NT2/D1 (cell line): Measurements from ENCODE around the gene FLRT2.

Source experiments
- DNase-seq: peaks from one replicate; pipeline ENCODE4 v3.0.0-alpha.2; 2011; ENCODE audit warnings: low read depth, low spot score
- H3K27me3 ChIP-seq: 2 replicates; pipeline ENCODE4 v1.6.0; 2011; ENCODE audit warnings: mild to moderate bottlenecking; ENCODE audit not compliant: insufficient read length, insufficient read depth
- H3K36me3 ChIP-seq: 2 replicates; pipeline ENCODE4 v1.6.1; 2011; ENCODE audit warnings: mild to moderate bottlenecking, low read length, mixed read lengths; ENCODE audit not compliant: insufficient read depth, insufficient read length
- H3K4me1 ChIP-seq: 2 replicates; pipeline ENCODE4 v1.5.1; 2011; ENCODE audit not compliant: insufficient read depth, insufficient read length
- H3K4me3 ChIP-seq: 2 replicates; pipeline ENCODE4 v1.5.1; 2011; ENCODE audit warnings: low read depth; ENCODE audit not compliant: insufficient read length
- H3K9ac ChIP-seq: 2 replicates; pipeline ENCODE4 v1.6.0; 2011; ENCODE audit warnings: low read depth; ENCODE audit not compliant: insufficient read length
- H3K9me3 ChIP-seq: 2 replicates; pipeline ENCODE4 v1.5.1; 2011; ENCODE audit warnings: mild to moderate bottlenecking, low read length; ENCODE audit not compliant: insufficient read depth
- SUZ12 ChIP-seq: IDR thresholded peaks from 2 replicates; pipeline ENCODE4 v1.6.1; 2011; ENCODE audit not compliant: insufficient read length, insufficient read depth; ENCODE audit errors: extremely low read depth
- YY1 ChIP-seq: IDR thresholded peaks from 2 replicates; pipeline ENCODE4 v1.6.1; 2011; ENCODE audit not compliant: insufficient read length, insufficient read depth
- ZNF274 ChIP-seq: IDR thresholded peaks from 2 replicates; pipeline ENCODE4 v1.6.1; 2011; ENCODE audit warnings: mild to moderate bottlenecking, low read depth, low read length

Gene FLRT2

DNA sequence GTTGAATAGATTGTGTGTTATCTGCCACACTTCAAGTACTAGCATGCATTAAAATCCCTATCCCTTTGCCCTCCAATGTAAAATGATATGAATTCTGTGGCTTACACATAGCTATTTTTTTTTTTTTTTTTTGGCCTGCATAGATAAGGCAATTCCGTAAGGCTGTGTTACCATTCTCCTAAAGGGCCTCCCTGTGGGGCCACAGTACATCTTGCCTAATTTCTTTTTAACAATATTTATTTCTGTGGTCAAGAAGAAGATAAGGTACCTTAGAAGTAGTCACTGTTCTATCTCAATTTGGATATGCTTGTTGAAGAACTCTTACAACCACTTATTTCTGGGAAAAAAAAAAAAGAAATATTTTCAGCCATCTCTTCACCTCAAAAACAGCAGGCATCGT lies 19.8 kb downstream of the FLRT2 start:
- TF ChIP-seq SUZ12 (no peak), ZNF274 (no peak), YY1 (no peak)
- Histone ChIP-seq H3K4me3 (no peak overlapping the region), H3K36me3 (peaks cover 26% of the 10 kb centered on the region), H3K9ac (no peak overlapping the region), H3K4me1 (no peaks in the 10 kb centered on the region), H3K27me3 (no peaks in the 10 kb centered on the region), H3K9me3 (peaks cover 5% of the 10 kb centered on the region; the same call in 1 of the 2 replicates)
- DNase-seq = no peak

GRCh38 chr14:85554106-85554505 lies 24.2 kb downstream of the FLRT2 start:
- Histone ChIP-seq H3K9me3 (no peaks in the 10 kb centered on the region), H3K36me3 (peaks cover 19% of the 10 kb centered on the region), H3K4me1 (no peaks in the 10 kb centered on the region), H3K27me3 (no peaks in the 10 kb centered on the region), H3K4me3 (no peak overlapping the region), H3K9ac (no peak overlapping the region)
- no peak for TF ChIP-seq SUZ12
- TF ChIP-seq ZNF274 = no peak
- no peak for TF ChIP-seq YY1
- DNase-seq = no peak

DNA sequence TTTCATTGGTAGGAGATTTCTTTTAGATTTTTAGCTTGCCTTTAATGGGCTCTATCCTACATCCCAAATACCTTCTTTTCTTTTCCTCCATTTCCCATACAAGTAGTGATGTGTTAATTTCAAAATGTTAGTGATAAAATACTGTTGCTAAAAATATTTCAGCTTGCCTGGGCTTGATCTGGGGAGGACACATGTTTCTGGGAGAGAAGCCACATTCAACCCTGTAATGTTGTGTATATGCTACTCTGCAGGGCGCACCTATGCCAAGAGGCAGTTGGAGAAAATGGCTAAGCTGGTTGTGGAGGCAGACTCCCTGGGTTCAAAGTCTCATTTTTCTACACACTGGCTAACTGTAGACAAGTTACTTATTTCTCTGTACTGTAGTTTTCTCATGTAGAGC lies 26.3 kb downstream of the FLRT2 start:
- Histone ChIP-seq H3K4me3 (no peak overlapping the region), H3K9ac (no peak overlapping the region), H3K9me3 (no peaks in the 10 kb centered on the region), H3K36me3 (peaks cover 18% of the 10 kb centered on the region), H3K4me1 (no peaks in the 10 kb centered on the region), H3K27me3 (no peaks in the 10 kb centered on the region)
- TF ChIP-seq YY1 = no peak
- no peak for TF ChIP-seq SUZ12
- TF ChIP-seq ZNF274 = no peak
- no peak for DNase-seq

- Histone ChIP-seq H3K4me3 (no peak overlapping the region), H3K9ac (no peak overlapping the region), H3K36me3 (peaks cover 11% of the 10 kb centered on the region), H3K27me3 (no peaks in the 10 kb centered on the region), H3K4me1 (no peaks in the 10 kb centered on the region), H3K9me3 (no peaks in the 10 kb centered on the region)
- DNase-seq = no peak
- TF ChIP-seq ZNF274 (no peak), SUZ12 (no peak), YY1 (no peak)
These were observed 28.6 kb downstream of the FLRT2 start for GRCh38 chr14:85558505-85558904.

GRCh38 chr14:85562630-85563029 lies 32.7 kb downstream of the FLRT2 start:
- no peak for DNase-seq
- no peak for TF ChIP-seq SUZ12
- TF ChIP-seq ZNF274 = no peak
- no peak for TF ChIP-seq YY1
- H3K36me3 ChIP-seq = peaks cover 11% of the 10 kb centered on the region
- H3K4me1 ChIP-seq = no peaks in the 10 kb centered on the region
- no peaks in the 10 kb centered on the region for H3K27me3 ChIP-seq
- H3K9me3 ChIP-seq = no peaks in the 10 kb centered on the region
- no peak overlapping the region for H3K4me3 ChIP-seq
- no peak overlapping the region for H3K9ac ChIP-seq

DNA sequence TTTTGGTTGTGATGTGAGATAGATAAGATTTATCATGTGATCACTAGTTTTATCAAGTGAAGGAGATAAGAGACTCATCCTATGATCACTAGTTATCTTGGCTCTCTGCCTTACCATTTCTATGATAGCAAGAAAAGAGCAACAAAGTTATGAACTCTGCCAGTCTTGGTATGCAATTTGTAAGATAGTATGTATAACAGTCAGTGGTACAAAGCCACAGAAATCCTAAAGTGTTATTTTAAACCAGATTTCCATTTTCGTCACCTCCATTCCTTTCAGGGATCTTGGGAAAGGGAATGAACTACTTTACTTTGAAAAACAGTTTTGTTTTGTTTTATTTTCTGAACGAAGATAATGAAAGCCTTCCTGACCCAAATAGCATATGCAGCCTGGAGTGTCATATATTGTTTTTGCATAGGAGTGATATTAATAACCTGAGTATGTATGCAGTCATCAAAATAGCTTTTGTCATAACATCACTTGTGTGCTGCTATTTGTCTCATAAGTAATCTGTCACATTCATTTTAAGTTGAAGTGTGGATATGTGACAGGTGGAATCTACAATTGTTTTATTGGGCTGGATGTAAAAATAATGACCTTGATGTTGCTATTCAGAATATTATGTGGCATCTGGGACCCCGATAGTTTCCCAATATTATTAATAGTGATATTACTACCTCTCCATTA lies 35.0 kb downstream of the FLRT2 start:
- Histone ChIP-seq H3K4me1 (no peaks in the 10 kb centered on the region), H3K4me3 (no peak overlapping the region), H3K27me3 (no peaks in the 10 kb centered on the region), H3K9ac (no peak overlapping the region), H3K9me3 (no peaks in the 10 kb centered on the region), H3K36me3 (peaks cover 10% of the 10 kb centered on the region)
- TF ChIP-seq SUZ12 (no peak), YY1 (no peak), ZNF274 (no peak)
- DNase-seq = no peak

DNA sequence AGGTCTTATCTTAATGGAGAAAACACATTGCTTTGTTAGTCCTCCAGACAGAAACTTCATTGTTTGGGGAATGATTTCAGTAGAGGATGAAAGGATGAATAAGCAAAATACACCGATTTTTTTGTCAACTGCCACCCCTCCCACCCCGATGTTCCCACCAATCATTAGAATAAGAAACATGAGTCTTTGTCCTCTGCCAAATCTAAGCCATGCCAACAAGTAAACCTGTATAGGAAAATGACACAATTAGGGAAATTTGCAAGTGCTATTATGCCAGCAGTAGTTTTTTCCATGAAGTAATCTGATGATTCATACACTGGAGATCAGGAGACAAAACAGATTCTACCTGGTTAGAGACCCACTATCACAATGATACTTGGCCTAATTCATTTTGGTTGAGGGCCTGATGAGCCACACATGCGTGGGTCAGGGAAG lies 35.9 kb downstream of the FLRT2 start:
- no peak overlapping the region for H3K4me3 ChIP-seq
- no peak for TF ChIP-seq ZNF274
- TF ChIP-seq YY1 = no peak
- no peak for TF ChIP-seq SUZ12
- H3K36me3 ChIP-seq = peaks cover 10% of the 10 kb centered on the region
- H3K4me1 ChIP-seq = no peaks in the 10 kb centered on the region
- no peak for DNase-seq
- H3K9me3 ChIP-seq = no peaks in the 10 kb centered on the region
- no peak overlapping the region for H3K9ac ChIP-seq
- no peaks in the 10 kb centered on the region for H3K27me3 ChIP-seq

DNA sequence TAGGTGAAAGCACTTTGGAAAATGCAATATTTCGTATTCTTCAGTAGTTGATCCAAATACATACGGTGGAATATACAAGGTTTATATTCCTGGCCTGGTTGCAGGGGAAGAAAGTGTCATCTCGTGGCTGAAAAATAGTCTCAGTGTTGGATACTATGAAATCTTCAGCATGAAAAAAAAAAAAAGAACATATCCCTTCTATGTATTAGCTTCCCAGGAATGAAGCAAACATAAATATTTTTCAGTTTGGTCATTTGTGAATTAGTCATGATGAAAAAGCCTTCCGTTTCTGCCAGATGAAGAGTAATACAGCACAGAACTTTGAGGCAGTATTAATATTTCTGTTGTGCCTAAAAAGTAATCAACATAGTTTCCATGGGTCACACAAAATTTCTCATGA lies 36.7 kb downstream of the FLRT2 start:
- Histone ChIP-seq H3K9ac (no peak overlapping the region), H3K36me3 (peaks cover 5% of the 10 kb centered on the region), H3K4me1 (no peaks in the 10 kb centered on the region), H3K4me3 (no peak overlapping the region), H3K9me3 (no peaks in the 10 kb centered on the region), H3K27me3 (no peaks in the 10 kb centered on the region)
- TF ChIP-seq YY1 (no peak), ZNF274 (no peak), SUZ12 (no peak)
- no peak for DNase-seq
